Keratinocyte (primary cell): ENCODE results near the gene KRI1. TPM values are rescaled to one million over a fixed set of nuclear protein-coding genes. Genes with fewer than 3 reads are reported as not detected.

Experiments
- DNase-seq: peaks from one replicate; pipeline ENCODE4 v3.0.0-alpha.2; 2011; ENCODE audit warnings: low read depth, missing footprints, low spot score
- FAIRE-seq: peaks from 2 replicates; lab custom pipeline; 2011; peaks lifted over from hg19 to GRCh38; lab: Jason Lieb, UNC
- H2AFZ ChIP-seq: 2 replicates; pipeline ENCODE4 v1.6.0; 2012; ENCODE audit warnings: low read length, control low read depth, inconsistent platforms; ENCODE audit not compliant: control insufficient read depth
- H3K27ac ChIP-seq: 2 replicates; pipeline ENCODE4 v1.5.1; 2011; ENCODE audit warnings: low read length; ENCODE audit not compliant: control insufficient read depth, insufficient read depth
- H3K27me3 ChIP-seq: 3 replicates; pipeline ENCODE4 v1.6.0; 2011; ENCODE audit warnings: low read length; ENCODE audit not compliant: control insufficient read depth, insufficient read depth; ENCODE audit errors: extremely low read depth
- H3K36me3 ChIP-seq, 2 experiments: 2 replicates in 1 of 2; 3 replicates in 1 of 2; pipeline ENCODE4 v1.5.1; 2011; ENCODE audit warnings: low read length in 2 of 2, mild to moderate bottlenecking in 1 of 2; ENCODE audit not compliant: control insufficient read depth in 2 of 2, insufficient read depth in 2 of 2; ENCODE audit errors: extremely low read depth in 1 of 2
- H3K4me1 ChIP-seq: 3 replicates; pipeline ENCODE4 v1.5.1; 2011; ENCODE audit warnings: low read length; ENCODE audit not compliant: control insufficient read depth, insufficient read depth; ENCODE audit errors: extremely low read depth
- H3K4me2 ChIP-seq: 3 replicates; pipeline ENCODE4 v1.6.0; 2011; ENCODE audit warnings: low read depth, low read length; ENCODE audit not compliant: control insufficient read depth, insufficient read depth; ENCODE audit errors: extremely low read depth
- H3K4me3 ChIP-seq, 3 experiments: fragments of 200-600 bp in 1 of 3; sonication (generic) in 1 of 3; 2 replicates in 2 of 3; 3 replicates in 1 of 3; pipeline ENCODE4 v1.5.1; 2011 to 2016; ENCODE audit warnings: low read length in 3 of 3, mild to moderate bottlenecking in 3 of 3, control low read depth in 2 of 3, inconsistent platforms in 1 of 3, low read depth in 1 of 3, mixed read lengths in 1 of 3, mixed run types in 1 of 3, moderate library complexity in 1 of 3; ENCODE audit not compliant: control insufficient read depth in 2 of 3, insufficient read depth in 2 of 3; ENCODE audit errors: extremely low read depth in 1 of 3
- H3K79me2 ChIP-seq: 2 replicates; pipeline ENCODE4 v1.6.0; 2012; ENCODE audit warnings: low read length; ENCODE audit not compliant: control insufficient read depth, insufficient read depth
- H3K9ac ChIP-seq: 3 replicates; pipeline ENCODE4 v1.6.0; 2011; ENCODE audit warnings: low read length; ENCODE audit not compliant: control insufficient read depth, insufficient read depth; ENCODE audit errors: extremely low read depth
- H3K9me1 ChIP-seq: 3 replicates; pipeline ENCODE4 v1.6.0; 2011; ENCODE audit warnings: low read length; ENCODE audit not compliant: control insufficient read depth, insufficient read depth; ENCODE audit errors: extremely low read depth
- H3K9me3 ChIP-seq: 2 replicates; pipeline ENCODE4 v1.5.1; 2012; ENCODE audit warnings: low read depth, low read length; ENCODE audit not compliant: control insufficient read depth
- H4K20me1 ChIP-seq: 3 replicates; pipeline ENCODE4 v1.6.0; 2011; ENCODE audit warnings: low read length; ENCODE audit not compliant: control insufficient read depth, insufficient read depth; ENCODE audit errors: extremely low read depth
- CTCF ChIP-seq, 3 experiments: IDR thresholded peaks in 1 of 3; conservative IDR thresholded peaks in 1 of 3; optimal IDR thresholded peaks in 1 of 3; 2 replicates in 2 of 3; 3 replicates in 1 of 3; pipeline versions ENCODE3 to v1.5.1; 2011; ENCODE audit warnings: low read length in 3 of 3, mild to moderate bottlenecking in 3 of 3, moderate library complexity in 2 of 3, control low read depth in 1 of 3, inconsistent platforms in 1 of 3; ENCODE audit not compliant: insufficient read depth in 2 of 3; ENCODE audit errors: extremely low read depth in 1 of 3
- EZH2 ChIP-seq: IDR thresholded peaks from one replicate; pipeline ENCODE4 v1.6.1; 2012; ENCODE audit warnings: inconsistent platforms, mild to moderate bottlenecking, low read length, moderate library complexity
- dilution Hi-C: fragments of 300-500 bp; cut with MboI; formaldehyde crosslinking; loops from one replicate; pipeline ENCODE4 v1.7.0; 2020; ENCODE audit warnings: low sequenced_read_pairs; ENCODE audit not compliant: extremely low pct_ligation_motif_present
- polyA plus RNA-seq, 5 experiments: library from polyadenylated mRNA; depleted of rRNA in 3 of 5; stranded (reverse) in 3 of 5; stranded (forward) in 1 of 5; unstranded in 1 of 5; fragments of >200 nt; gene quantifications; 1 replicate in 1 of 5; 2 replicates in 3 of 5; 3 replicates in 1 of 5; pipeline versions ENCODE4 v1.2.1 to v1.2.3, GENCODE V29; 2011 to 2012; ENCODE audit warnings: missing spikeins in 2 of 5, low read depth in 1 of 5, low replicate concordance in 1 of 5

KRI1 gene
- polyA plus RNA-seq, 1 donor (not counting 4 experiments of a cell fraction or from before 2014, with no cell fraction given), result 19.0 TPM

GRCh38 chr19:10546817-10547216, 19.0 kb downstream of the KRI1 start:
- peaks cover 9% of the 10 kb centered on the region for H3K4me1 ChIP-seq
- no peak overlapping the region for H3K9ac ChIP-seq

GRCh38 chr19:10544753-10545251, 21.0 kb downstream of the KRI1 start:
- Histone ChIP-seq H3K27me3 (no peaks in the 10 kb centered on the region), H3K36me3 (peaks cover 9 to 13% of the 10 kb centered on the region in 2 experiments), H3K4me3 (peak overlapping the region; percentile 61 to 86 (median 68)), H3K27ac (no peak overlapping the region), H3K79me2 (peaks cover 10% of the 10 kb centered on the region), H3K9me3 (no peaks in the 10 kb centered on the region), H3K9ac (peak overlapping the region; percentile 82), H3K4me1 (peaks cover 9% of the 10 kb centered on the region), H2AFZ (no peak overlapping the region), H4K20me1 (no peaks in the 10 kb centered on the region), H3K4me2 (peak overlapping the region; percentile 61), H3K9me1 (no peaks in the 10 kb centered on the region)
- no peak for FAIRE-seq
- TF ChIP-seq EZH2 (no peak), CTCF (optimal IDR thresholded peaks at IDR 0.05 in 1 of 3, IDR thresholded peaks at IDR 0.05 in 1 of 3, conservative IDR thresholded peaks at IDR 0.05 in 1 of 3; ENCODE audit: extremely low read depth in 1 of 3, insufficient read depth in 2 of 3, low read length in 3 of 3) (no peak)
- DNase-seq, result no peak
- dilution Hi-C loops, result no loop called here

More at GRCh38 chr19:10546817-10547216, 19.0 kb downstream of the KRI1 start:
- Histone ChIP-seq H3K36me3 (peaks cover 16 to 17% of the 10 kb centered on the region in 2 experiments), H3K27ac (no peak overlapping the region), H3K79me2 (peaks cover 10% of the 10 kb centered on the region), H3K9me3 (no peaks in the 10 kb centered on the region), H3K9me1 (no peaks in the 10 kb centered on the region), H3K27me3 (no peaks in the 10 kb centered on the region), H3K4me2 (no peak overlapping the region), H3K4me3 (no peak overlapping the region), H4K20me1 (no peaks in the 10 kb centered on the region), H2AFZ (no peak overlapping the region)
- DNase-seq, result no peak
- no peak for FAIRE-seq
- TF ChIP-seq EZH2 (no peak), CTCF (optimal IDR thresholded peaks at IDR 0.05 in 1 of 3, IDR thresholded peaks at IDR 0.05 in 1 of 3, conservative IDR thresholded peaks at IDR 0.05 in 1 of 3; ENCODE audit: extremely low read depth in 1 of 3, insufficient read depth in 2 of 3, low read length in 3 of 3) (no peak)
- dilution Hi-C loops, result no loop called here
